HG03520 (cell line): ENCODE measurements around the gene LOXL3.

Experiments
- ATAC-seq: cut with Tn5 transposase; IDR thresholded peaks from one replicate; pipeline ENCODE4 v1.9.1; 2021; ENCODE audit warnings: mild to moderate bottlenecking, moderate library complexity; ENCODE audit not compliant: unreplicated experiment

Gene LOXL3

GRCh38 chr2:74512744-74513604 lies 40.8 kb downstream of the LOXL3 start:
- no peak for ATAC-seq

GRCh38 chr2:74511104-74511989 lies 42.4 kb downstream of the LOXL3 start:
- no peak for ATAC-seq

GRCh38 chr2:74510272-74510671 lies 43.5 kb downstream of the LOXL3 start:
- ATAC-seq = no peak

GRCh38 chr2:74507926-74508520 lies 45.7 kb downstream of the LOXL3 start:
- peak; percentile 10 for ATAC-seq

GRCh38 chr2:74507145-74507925 lies 46.4 kb downstream of the LOXL3 start, which contains the start of gene PCGF1:
Gene PCGF1 (minus strand): TSS chr2:74507695. CDS start chr2:74507668, 27 bp downstream.
- ATAC-seq = peak; percentile 82

- no peak for ATAC-seq
Measured at GRCh38 chr2:74505448-74506246, 48.1 kb downstream of the LOXL3 start.

GRCh38 chr2:74504591-74504990 lies 49.2 kb downstream of the LOXL3 start:
- ATAC-seq = no peak

- no peak for ATAC-seq
Measured at GRCh38 chr2:74503506-74504475, 50.0 kb downstream of the LOXL3 start.

GRCh38 chr2:74502720-74503505 lies 50.8 kb downstream of the LOXL3 start:
- ATAC-seq = no peak

GRCh38 chr2:74502147-74502719 lies 51.5 kb downstream of the LOXL3 start:
- no peak for ATAC-seq

GRCh38 chr2:74501335-74502071 lies 52.2 kb downstream of the LOXL3 start:
- no peak for ATAC-seq

GRCh38 chr2:74500578-74500946 lies 53.2 kb downstream of the LOXL3 start:
- ATAC-seq = no peak

GRCh38 chr2:74499940-74500577 lies 53.7 kb downstream of the LOXL3 start:
- no peak for ATAC-seq

- no peak for ATAC-seq
Measured at GRCh38 chr2:74499267-74499939, 54.3 kb downstream of the LOXL3 start, which contains the start of gene LBX2. Gene LBX2 (minus strand): TSS chr2:74499603. CDS start chr2:74499537, 66 bp downstream.

GRCh38 chr2:74498500-74499266 lies 55.1 kb downstream of the LOXL3 start:
- no peak for ATAC-seq
